Cerebellar cortex (tissue), 1 donor: ENCODE measurements around the gene WNK1.

Source experiments
- DNase-seq: peaks from one replicate; pipeline ENCODE4 v3.0.0-alpha.2; 2015; ENCODE audit warnings: low spot score

WNK1 gene

GRCh38 chr12:951176-951575 is 198.8 kb downstream of the WNK1 start:
- no peak for DNase-seq

- peak; percentile 32 for DNase-seq
Measured at GRCh38 chr12:953776-954175, 201.4 kb downstream of the WNK1 start.

GRCh38 chr12:954741-955140 is 202.4 kb downstream of the WNK1 start:
- DNase-seq = no peak

- DNase-seq = no peak
Measured at GRCh38 chr12:955939-956338, 203.6 kb downstream of the WNK1 start.

- no peak for DNase-seq
Measured at GRCh38 chr12:958588-959123, 206.3 kb downstream of the WNK1 start.
